HG03432 (cell line): ENCODE data around the gene COQ9.

Source experiments
- ATAC-seq: cut with Tn5 transposase; IDR thresholded peaks from one replicate; pipeline ENCODE4 v1.9.1; 2021; ENCODE audit warnings: mild to moderate bottlenecking, moderate library complexity; ENCODE audit not compliant: unreplicated experiment

The COQ9 gene

DNA sequence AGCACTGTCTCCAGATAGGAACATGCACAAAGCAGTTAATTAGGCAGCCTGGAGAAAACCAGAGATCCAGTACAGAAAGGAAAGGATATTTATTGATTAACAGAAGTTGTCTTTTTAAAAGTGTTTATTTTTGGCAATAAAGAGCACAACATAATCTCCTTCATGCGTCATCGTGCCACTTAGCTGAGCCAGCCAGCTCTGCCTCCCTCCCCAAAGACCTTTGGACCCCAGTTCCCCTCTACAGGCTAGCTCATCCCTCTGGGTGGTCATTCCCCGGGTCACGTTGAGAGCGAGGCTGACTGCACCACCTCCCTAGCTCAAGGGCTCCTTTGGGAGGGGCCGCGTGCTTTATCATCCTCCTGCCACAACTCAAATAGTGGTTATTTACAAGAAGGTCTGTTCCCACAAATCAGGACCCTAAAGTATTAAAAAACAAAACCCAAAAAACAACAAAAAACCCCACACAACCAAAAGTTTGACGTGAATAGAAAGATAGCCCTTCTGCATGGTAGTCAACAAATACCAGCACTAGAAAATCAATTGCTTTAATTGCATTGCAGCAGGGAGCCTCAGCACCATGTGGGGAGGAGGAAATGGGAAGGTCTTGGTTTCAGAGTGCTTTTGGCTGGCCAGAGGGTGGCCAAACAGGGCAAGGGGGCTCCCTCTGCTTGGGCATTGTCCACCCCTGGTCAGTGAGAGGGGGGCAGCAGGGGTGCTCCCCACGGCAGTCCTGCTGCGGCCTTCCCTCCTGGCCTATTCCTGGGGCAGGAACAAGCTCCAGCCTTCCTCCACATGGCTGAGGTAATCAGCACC lies 24.8 kb downstream of the COQ9 start:
- ATAC-seq: no peak

DNA sequence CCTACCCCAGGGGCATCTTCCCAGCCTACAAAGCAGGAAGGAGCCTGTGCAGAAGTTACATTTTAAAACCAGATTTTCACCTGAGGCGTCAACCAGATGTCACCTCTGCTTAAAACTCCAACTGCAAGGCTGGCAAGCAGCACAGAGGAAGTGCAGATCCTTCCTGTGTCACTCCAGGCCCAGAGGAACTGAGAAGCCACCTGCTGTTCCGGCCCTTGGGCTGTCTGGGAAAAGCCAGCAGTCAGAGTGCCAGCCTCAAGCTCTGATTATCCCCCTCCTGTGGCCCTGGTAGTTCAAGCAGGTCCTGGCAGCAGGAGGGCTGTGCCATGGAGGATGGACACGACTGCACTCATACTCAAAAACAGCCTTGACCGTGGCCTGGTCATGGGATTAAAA lies 25.4 kb downstream of the COQ9 start:
- ATAC-seq: no peak

- ATAC-seq: no peak
These were observed 26.0 kb downstream of the COQ9 start for GRCh38 chr16:57473176-57473840.

DNA sequence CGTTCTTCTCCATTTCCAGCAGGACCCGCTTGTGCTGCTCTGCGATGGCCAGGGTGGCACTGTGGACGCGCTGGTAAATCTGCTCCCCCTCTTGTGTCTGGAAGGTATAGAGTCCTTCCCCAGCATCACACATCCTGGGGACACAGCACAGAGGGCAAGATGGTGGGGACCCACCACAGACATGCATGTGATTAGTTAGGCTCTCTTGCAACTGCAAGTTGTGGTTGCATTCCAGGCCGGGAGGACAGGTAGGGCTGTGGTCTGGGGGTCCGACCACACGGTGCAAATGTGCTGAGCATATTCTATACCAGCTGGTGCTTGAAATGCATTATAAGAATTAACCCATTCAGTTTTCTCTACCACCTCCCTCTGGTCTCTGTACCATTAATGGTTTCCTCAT lies 26.6 kb downstream of the COQ9 start:
- ATAC-seq: no peak

- no peak for ATAC-seq
These were observed 27.7 kb downstream of the COQ9 start for GRCh38 chr16:57474671-57475661.

DNA sequence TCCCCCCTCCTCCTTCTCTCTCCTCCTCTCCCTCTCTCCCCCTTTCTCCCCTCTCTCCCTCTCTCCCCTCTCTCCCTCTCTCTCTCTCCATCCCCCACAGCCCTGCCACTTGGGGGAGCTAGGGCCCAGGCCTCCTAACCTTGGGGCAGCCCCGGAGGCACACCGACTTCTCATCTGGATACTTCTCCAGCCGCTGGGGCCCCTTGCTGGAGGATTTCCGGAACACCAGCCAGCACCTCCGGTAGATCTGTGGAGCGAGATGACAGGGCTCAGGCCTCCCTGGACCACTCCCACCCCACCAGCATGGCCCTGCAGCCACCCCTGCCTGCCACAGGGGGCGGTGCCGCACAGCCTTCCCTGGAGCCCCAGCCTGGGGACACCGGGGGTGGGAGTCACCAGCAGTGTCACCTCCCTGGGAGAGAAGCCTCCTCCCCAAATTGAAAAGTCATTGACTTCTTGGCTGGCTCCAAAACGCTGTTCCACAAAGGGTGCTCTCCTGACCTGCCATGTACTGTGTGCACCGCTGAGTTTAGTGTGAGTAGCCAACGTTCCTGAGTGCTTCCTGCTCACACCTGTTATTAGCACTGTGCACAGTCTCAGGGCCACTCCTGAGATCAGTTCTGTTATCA lies 28.5 kb downstream of the COQ9 start:
- peak; percentile 98 for ATAC-seq

DNA sequence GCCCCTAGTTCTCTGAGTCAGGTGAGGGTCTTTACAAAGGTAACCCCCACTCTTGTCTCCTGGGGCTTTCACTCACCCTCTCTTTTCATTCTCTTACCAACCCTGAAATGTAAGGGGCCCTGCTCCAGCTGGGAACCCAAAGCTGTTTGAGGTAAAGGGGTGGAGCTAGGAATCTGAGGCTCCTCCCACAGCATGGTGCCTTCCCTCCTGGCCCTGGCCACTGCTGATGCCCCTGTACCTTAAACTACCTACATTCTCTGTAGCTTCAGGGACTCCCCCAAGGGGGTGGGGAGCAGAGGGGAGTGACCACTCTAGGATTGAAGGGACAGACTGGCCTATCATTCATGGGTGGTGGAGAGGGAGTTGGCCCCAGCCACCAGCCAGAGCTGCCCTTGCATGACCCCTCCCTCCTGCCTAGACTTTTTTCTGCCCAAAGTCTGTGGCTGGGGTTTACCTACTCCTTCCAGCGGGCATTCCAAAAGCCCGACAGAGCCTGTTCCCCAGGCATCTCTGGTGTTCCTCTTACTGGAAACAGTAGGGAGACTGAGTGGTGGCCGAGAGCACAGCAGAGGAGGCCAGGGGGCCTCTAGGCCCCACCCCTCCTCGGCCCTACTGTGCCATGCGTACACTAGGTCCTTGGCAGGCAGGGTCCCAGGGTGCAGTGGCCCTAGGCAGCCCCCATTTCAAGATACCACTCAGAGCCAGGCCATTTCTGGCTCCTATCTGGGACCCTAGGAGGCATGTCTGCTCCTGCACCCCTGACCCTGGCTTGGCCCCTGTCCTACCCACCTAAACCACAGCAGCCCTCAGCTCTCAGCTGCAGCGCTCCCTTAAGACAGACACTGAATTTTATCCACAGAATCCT lies 29.5 kb downstream of the COQ9 start:
- no peak for ATAC-seq

- no peak for ATAC-seq
These were observed 30.4 kb downstream of the COQ9 start for GRCh38 chr16:57477531-57478202.

DNA sequence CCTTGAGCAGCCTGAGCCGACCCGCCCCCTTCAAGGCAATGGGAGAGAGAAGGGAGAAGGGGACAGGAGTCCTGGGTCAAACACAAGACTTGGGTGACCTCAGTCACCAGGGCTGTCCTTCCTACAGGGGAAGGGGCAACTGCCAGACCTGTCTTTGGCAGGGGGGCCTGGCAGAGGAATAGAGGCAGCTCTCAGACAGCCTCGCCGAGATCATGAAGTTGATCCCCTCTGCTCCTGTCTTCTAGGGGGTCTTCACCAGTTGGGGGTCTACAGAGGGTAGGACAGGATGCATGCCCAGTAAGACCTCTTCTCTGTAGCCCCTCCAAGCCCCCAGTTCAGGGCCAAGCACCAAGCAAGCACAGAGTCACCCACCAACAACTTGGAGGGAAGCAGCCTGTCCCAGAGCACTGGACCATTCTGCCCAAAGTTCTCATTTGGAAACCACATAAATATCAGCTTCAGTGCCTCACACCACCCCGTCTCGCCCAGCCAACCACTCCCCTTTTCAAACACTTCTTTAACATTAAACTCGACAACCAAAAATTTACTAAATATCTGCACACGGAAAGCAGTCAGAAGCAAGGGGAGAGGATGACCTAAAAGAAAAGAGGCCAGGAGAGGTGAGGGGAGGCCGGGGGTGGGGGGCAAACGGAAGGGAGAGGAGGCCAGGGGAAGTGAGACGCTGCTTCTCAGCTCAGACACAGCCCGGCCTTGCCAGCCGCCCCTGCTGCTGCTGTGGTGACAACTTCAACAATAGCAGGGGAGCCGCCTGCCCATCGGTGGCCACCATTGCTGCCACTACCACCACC lies 31.3 kb downstream of the COQ9 start:
- no peak for ATAC-seq

DNA sequence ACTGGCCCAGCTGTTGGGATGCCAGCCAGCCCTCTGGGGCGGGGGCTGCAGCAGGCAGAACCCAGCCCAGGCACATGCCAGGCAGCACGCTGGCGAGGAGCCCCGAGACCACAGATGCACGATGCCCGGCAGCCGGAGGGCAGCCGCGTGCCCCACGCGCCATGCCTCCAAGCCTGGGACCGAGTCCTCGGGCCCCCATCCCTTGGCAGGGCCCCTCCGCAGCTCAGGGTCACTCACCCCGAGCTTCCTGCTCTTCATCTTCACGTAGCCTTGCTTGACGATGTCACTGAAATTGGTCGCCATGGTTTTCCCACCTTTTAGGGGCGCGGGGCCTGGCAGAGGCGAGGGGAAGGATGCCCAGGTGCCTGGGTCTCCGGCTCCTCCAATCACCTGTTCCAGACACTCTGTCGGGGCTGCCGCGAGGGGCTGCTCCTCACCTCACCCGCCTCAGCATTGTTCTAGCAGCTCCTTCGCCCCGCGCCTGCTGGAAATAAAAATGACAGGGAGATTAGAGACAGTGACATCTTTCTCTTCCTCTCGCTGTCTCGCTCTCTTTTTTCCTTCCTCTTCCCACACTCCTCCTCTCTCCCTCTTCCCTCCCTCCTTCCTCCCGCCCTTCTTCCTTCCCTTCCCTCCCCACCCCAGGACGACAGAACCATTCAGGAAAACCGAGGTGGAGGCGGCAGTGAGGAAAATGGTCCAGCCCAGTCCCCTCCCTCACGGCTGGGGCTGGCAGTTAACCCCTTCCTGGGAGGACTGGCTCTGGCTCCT lies 32.1 kb downstream of the COQ9 start:
- ATAC-seq: no peak

DNA sequence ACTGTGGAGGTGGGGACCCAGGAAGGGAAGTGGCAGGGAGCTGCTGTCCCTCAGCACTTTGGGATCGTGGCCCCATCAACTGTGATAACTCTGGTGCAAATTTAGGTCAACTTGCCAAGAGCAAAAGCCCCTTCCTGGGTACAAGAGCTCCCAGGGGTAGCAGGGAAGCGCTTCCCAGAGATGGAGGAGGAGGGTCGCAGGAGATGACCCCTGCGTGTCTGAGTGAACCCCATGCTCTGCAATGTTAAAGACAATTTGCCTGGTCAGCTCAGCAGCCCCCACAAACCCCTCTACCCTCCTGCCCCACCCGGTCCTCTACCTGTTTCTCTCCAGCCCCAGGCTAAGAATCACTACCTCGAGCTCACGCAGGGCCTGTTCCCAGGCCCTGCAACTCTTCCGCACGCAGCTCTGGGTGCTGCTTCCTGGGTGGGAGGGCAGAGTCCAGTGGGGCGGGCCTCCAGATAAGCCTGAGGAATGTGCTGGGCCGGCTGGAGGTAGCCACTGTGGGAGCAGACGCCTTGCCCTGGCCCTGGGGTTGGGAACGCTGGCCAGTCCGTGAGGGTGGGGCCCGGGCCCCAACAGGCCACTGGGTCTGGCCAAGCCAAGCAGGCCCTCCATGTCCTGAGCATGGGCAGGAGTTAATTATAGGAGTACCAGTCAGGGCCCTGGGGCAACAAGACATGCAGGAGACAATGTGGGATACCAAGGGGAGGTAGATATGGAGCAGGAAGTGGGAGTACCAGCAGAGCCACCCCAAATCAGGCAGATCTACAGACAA lies 32.9 kb downstream of the COQ9 start:
- ATAC-seq: no peak

DNA sequence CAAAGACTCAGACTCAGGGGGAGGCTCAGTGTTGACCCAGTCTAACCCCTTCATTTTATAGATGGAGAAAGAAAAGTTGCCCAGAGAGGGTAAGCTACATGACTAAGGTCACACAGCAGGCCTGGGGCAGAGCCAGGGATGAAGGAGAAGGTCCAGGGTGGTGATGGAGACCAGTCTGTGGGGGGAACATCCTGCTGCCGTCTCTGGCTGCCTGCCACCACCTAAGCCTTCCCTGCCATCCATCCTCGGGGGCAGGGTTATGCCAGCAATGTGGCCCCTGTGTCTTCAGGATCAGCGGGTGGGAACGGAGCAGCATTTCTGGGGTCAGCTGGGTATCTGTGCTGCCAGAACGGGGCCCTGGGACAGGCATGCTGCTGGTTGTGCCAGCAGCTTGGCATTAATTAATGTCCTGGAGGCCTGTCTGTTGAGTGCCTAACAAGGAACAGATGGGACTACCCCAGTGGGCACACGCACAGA lies 33.5 kb downstream of the COQ9 start:
- no peak for ATAC-seq

- no peak for ATAC-seq
These were observed 34.1 kb downstream of the COQ9 start for GRCh38 chr16:57481421-57481820.

- ATAC-seq: no peak
These were observed 35.7 kb downstream of the COQ9 start for GRCh38 chr16:57482845-57483545.

GRCh38 chr16:57483725-57484514 lies 36.6 kb downstream of the COQ9 start:
- no peak for ATAC-seq
